ENCODE data around the gene PPP3CB. TPM values are rescaled to one million over a fixed set of nuclear protein-coding genes. Genes with fewer than 3 reads are reported as not detected.

Gene PPP3CB
- total RNA-seq, 4 donors from 2014 or later = 24.1 to 40.2 (median 30.6) TPM

DNA sequence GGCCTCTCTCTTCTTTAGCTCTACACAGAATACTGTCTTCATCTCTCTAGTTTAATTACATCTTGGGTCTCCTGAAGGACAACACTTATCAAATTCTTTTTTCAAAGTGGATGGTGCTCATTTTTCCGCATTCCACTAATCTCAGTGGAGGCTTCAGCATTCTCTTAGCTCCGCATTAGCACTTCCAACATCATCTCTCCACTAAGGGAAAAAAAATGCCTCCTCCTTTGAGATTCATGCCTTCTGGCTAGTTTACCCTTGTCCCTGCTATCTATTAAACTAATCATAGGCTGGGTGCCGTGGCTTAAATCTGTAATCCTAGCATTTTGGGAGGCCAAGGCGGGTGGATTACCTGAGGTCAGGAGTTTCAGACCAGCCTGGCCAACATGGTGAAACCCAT, 9.2 kb downstream of the PPP3CB start:
- TF ChIP-seq, protein P1, sequence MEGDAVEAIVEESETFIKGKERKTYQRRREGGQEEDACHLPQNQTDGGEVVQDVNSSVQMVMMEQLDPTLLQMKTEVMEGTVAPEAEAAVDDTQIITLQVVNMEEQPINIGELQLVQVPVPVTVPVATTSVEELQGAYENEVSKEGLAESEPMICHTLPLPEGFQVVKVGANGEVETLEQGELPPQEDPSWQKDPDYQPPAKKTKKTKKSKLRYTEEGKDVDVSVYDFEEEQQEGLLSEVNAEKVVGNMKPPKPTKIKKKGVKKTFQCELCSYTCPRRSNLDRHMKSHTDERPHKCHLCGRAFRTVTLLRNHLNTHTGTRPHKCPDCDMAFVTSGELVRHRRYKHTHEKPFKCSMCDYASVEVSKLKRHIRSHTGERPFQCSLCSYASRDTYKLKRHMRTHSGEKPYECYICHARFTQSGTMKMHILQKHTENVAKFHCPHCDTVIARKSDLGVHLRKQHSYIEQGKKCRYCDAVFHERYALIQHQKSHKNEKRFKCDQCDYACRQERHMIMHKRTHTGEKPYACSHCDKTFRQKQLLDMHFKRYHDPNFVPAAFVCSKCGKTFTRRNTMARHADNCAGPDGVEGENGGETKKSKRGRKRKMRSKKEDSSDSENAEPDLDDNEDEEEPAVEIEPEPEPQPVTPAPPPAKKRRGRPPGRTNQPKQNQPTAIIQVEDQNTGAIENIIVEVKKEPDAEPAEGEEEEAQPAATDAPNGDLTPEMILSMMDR (IDR thresholded peaks at IDR 0.05) = no peak
- no peak for TF ChIP-seq POLR2A (IDR thresholded peaks at IDR 0.05)
- Histone ChIP-seq H3K27ac (no peak overlapping the region), H3K36me3 (peaks cover 0 to 37% (median 0%) of the 10 kb centered on the region in 3 donors), H3K4me1 (peaks cover 0 to 29% (median 0%) of the 10 kb centered on the region in 3 donors), H3K4me3 (no peak overlapping the region), H3K9me3 (no peaks in the 10 kb centered on the region), H3K27me3 (no peaks in the 10 kb centered on the region)
- 100% methylated on average over 2 to 3 of the region's 4 CpGs for WGBS, 2 donors
- no peak for DNase-seq
- intact Hi-C loops (cut with DNase I) = no loop called here

DNA sequence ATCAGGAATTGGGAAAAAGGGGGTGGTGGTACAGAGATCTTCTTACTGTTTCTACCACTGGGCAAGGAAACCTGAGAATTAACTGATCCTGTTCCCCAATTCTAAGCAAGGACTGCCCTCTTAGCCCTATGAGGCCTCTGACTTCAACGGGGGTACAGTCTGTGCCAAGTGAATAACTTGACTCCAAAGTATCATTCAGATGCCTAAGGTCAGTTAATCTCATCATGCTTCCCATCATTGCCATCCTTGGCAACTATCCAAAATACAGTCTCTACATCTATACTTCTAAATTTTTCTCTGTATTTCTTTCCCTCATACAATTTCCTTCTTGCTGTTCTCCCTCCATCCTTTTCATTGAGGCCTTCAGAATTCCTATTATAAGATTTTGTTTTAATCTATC, 10.5 kb downstream of the PPP3CB start:
- WGBS, 2 donors = 50 to 54% methylated on average over 1 of the region's 1 CpG
- intact Hi-C loops (cut with DNase I) = no loop called here
- no peaks in the 10 kb centered on the region for H3K9me3 ChIP-seq
- DNase-seq = no peak
- H3K36me3 ChIP-seq = peaks cover 0 to 32% (median 0%) of the 10 kb centered on the region in 3 donors
- no peak overlapping the region for H3K4me3 ChIP-seq
- no peaks in the 10 kb centered on the region for H3K27me3 ChIP-seq
- no peak for TF ChIP-seq POLR2A (IDR thresholded peaks at IDR 0.05)
- TF ChIP-seq, protein P1 (IDR thresholded peaks at IDR 0.05) = no peak
- peaks cover 0 to 19% (median 0%) of the 10 kb centered on the region in 3 donors for H3K4me1 ChIP-seq
- no peak overlapping the region for H3K27ac ChIP-seq

DNA sequence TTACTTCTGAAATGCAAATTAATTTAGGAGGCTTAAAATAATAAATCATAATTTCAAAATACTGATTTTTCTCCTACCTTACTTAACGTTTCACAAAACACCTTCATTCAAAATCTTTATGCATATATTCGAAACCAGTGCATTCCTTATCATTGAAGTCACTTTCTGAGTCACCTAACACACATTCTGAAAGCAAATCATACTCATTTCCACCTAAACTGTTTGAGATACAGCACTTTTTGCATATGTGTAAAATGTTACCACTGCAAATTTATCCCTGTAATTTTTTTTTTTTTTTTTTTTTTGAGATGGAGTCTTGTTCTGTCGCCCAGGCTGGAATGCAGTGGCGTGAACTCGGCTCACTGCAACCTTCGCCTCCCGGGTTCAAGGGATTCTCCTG, 15.7 kb downstream of the PPP3CB start:
- DNase-seq = no peak
- Histone ChIP-seq H3K27me3 (no peaks in the 10 kb centered on the region), H3K27ac (no peak overlapping the region), H3K4me1 (peaks cover 0 to 2% (median 0%) of the 10 kb centered on the region in 3 donors), H3K9me3 (no peaks in the 10 kb centered on the region), H3K4me3 (no peak overlapping the region), H3K36me3 (peaks cover 0 to 59% (median 19%) of the 10 kb centered on the region in 3 donors)
- TF ChIP-seq POLR2A (IDR thresholded peaks at IDR 0.05) = no peak
- TF ChIP-seq, protein P1 (IDR thresholded peaks at IDR 0.05) = no peak
- WGBS, 2 donors = 71 to 72% methylated on average over 6 to 7 of the region's 7 CpGs
- intact Hi-C loops (cut with DNase I) = no loop called here

DNA sequence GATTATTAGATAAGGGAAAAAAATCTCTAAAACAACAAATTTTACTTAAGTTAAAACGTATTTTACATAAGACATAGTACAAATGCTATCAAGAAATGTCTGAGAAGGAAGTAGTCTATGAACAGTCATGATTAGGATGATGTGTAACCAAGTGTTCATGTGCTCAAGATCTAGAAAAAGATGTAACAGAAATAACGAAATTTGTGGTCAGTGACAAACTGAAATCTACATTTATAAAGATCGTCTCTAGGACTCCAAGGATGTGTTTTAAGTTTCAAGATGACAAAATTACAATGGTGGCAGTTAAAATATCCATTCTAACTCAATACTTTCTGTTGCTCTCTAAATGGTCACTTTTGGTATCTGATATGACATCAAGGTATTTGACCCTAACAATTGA, 17.2 kb downstream of the PPP3CB start:
- intact Hi-C loops (cut with DNase I) = no loop called here
- WGBS, 2 donors = 76 to 84% methylated on average over 3 of the region's 3 CpGs
- Histone ChIP-seq H3K36me3 (peaks cover 0 to 71% (median 19%) of the 10 kb centered on the region in 3 donors), H3K27me3 (no peaks in the 10 kb centered on the region), H3K4me1 (no peaks in the 10 kb centered on the region), H3K4me3 (no peak overlapping the region), H3K9me3 (no peaks in the 10 kb centered on the region), H3K27ac (no peak overlapping the region)
- no peak for DNase-seq
- TF ChIP-seq, protein P1 (IDR thresholded peaks at IDR 0.05) = no peak
- no peak for TF ChIP-seq POLR2A (IDR thresholded peaks at IDR 0.05)

DNA sequence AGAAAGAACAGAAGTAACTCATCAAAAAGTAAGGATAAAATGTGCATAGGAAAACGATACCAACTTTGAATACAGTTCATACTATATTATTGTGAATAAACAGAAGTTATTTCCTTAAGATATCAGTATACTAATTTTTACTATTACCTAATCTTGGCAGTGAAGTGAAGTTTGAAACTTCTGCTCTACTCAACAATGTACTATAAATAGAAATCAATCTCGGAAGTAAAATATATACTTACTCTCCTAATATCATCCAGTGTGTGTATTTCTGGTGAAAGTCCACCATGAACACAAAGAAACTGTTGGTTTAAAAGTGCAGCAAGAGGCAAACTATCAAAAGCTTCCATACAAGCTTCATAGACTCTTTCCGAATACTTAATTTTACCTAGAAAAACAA, 24.6 kb downstream of the PPP3CB start:
- H3K27me3 ChIP-seq = no peaks in the 10 kb centered on the region
- H3K36me3 ChIP-seq = peaks cover 0 to 100% (median 30%) of the 10 kb centered on the region in 3 donors
- H3K9me3 ChIP-seq = no peaks in the 10 kb centered on the region
- 80 to 87% methylated on average over 3 of the region's 3 CpGs for WGBS, 2 donors
- no peak overlapping the region for H3K4me3 ChIP-seq
- no peak overlapping the region for H3K27ac ChIP-seq
- DNase-seq = no peak
- TF ChIP-seq, protein P1 (IDR thresholded peaks at IDR 0.05) = no peak
- TF ChIP-seq POLR2A (IDR thresholded peaks at IDR 0.05) = no peak
- no peaks in the 10 kb centered on the region for H3K4me1 ChIP-seq
- intact Hi-C loops (cut with DNase I) = no loop called here
